HUDEP-2 (cell line): ENCODE data around the gene OTOG.
A peak's percentile ranks its signal among the peaks of the same experiment; 100 is the strongest.

Experiments
- DNase-seq, 76 experiments: peaks; one replicate each; lab custom pipeline; 2025; ENCODE audit not compliant: unreplicated experiment in 76 of 76; lab: John Stamatoyannopoulos, UW

Gene OTOG

GRCh38 chr11:17642980-17643379 is 95.9 kb downstream of the OTOG start:
- DNase-seq, result no peak

- DNase-seq, result no peak
Observed at GRCh38 chr11:17643506-17644405, 96.7 kb downstream of the OTOG start.

- DNase-seq, result no peak
Observed at GRCh38 chr11:17645190-17645970, 98.3 kb downstream of the OTOG start.

- no peak for DNase-seq
Observed at GRCh38 chr11:17646451-17647145, 99.5 kb downstream of the OTOG start.

- no peak for DNase-seq
Observed at GRCh38 chr11:17648528-17648927, 101.5 kb downstream of the OTOG start.

- no peak for DNase-seq
Observed at GRCh38 chr11:17649261-17649660, 102.2 kb downstream of the OTOG start.

GRCh38 chr11:17649696-17650095 is 102.6 kb downstream of the OTOG start:
- DNase-seq, result no peak

GRCh38 chr11:17650127-17650911 is 103.3 kb downstream of the OTOG start:
- DNase-seq, result no peak

- no peak for DNase-seq
Observed at GRCh38 chr11:17651061-17651460, 104.0 kb downstream of the OTOG start.

GRCh38 chr11:17651681-17652080 is 104.6 kb downstream of the OTOG start:
- no peak for DNase-seq

- DNase-seq, result no peak
Observed at GRCh38 chr11:17652556-17652955, 105.5 kb downstream of the OTOG start.

- no peak for DNase-seq
Observed at GRCh38 chr11:17653611-17654010, 106.6 kb downstream of the OTOG start.

GRCh38 chr11:17655682-17656081 is 108.6 kb downstream of the OTOG start:
- DNase-seq, result no peak

GRCh38 chr11:17658211-17658610 is 111.2 kb downstream of the OTOG start:
- DNase-seq, result no peak

GRCh38 chr11:17668166-17668565 is 121.1 kb downstream of the OTOG start:
- no peak for DNase-seq

GRCh38 chr11:17672469-17672868 is 125.4 kb downstream of the OTOG start:
- no peak for DNase-seq

- DNase-seq, result no peak
Observed at GRCh38 chr11:17673951-17674350, 126.9 kb downstream of the OTOG start.

GRCh38 chr11:17682848-17683247 is 135.8 kb downstream of the OTOG start:
- no peak for DNase-seq

- DNase-seq, result peak in 2 of 76 experiments; percentile 1 to 3
Observed at GRCh38 chr11:17683377-17684161, 136.5 kb downstream of the OTOG start.

GRCh38 chr11:17684550-17684949 is 137.5 kb downstream of the OTOG start:
- DNase-seq, result no peak
